Stimulated activated CD8-positive, alpha-beta memory T cell treated with anti-CD3 and anti-CD28 coated beads, Interleukin-12 subunit alpha, Interleukin-12 subunit beta, amount 100 ng/mL, for 24 hours (primary cell): ENCODE data around the gene C7orf25.

Experiments used
- DNase-seq: peaks from one replicate; pipeline ENCODE4 v3.0.0-alpha.2; 2020; ENCODE audit errors: extremely low read depth

C7orf25 gene

GRCh38 chr7:42911454-42912447 is at the start of gene C7orf25:
C7orf25 (minus strand) TSS chr7:42912070; CDS start chr7:42910900, 1,170 bp downstream.
- peak; percentile 91 for DNase-seq

GRCh38 chr7:42961170-42961569 is 49.3 kb upstream of the C7orf25 start:
- no peak for DNase-seq

- DNase-seq, result no peak
Observed at GRCh38 chr7:42960762-42961161, 48.9 kb upstream of the C7orf25 start.

GRCh38 chr7:42959549-42959948 is 47.7 kb upstream of the C7orf25 start:
- no peak for DNase-seq

GRCh38 chr7:42956062-42956461 is 44.2 kb upstream of the C7orf25 start:
- DNase-seq, result no peak

GRCh38 chr7:42953994-42954393 is 42.1 kb upstream of the C7orf25 start:
- no peak for DNase-seq

- no peak for DNase-seq
Observed at GRCh38 chr7:42952328-42952727, 40.5 kb upstream of the C7orf25 start.

GRCh38 chr7:42950417-42950816 is 38.5 kb upstream of the C7orf25 start:
- DNase-seq, result no peak

- no peak for DNase-seq
Observed at GRCh38 chr7:42947521-42947920, 35.7 kb upstream of the C7orf25 start.

- no peak for DNase-seq
Observed at GRCh38 chr7:42946627-42946950, 34.7 kb upstream of the C7orf25 start.

GRCh38 chr7:42945821-42946626 is 34.2 kb upstream of the C7orf25 start:
- DNase-seq, result no peak

GRCh38 chr7:42940985-42941847 is 29.3 kb upstream of the C7orf25 start:
- peak; percentile 41 for DNase-seq

GRCh38 chr7:42939457-42940240 is 27.8 kb upstream of the C7orf25 start:
- DNase-seq, result no peak

- DNase-seq, result no peak
Observed at GRCh38 chr7:42935861-42936260, 24.0 kb upstream of the C7orf25 start.

GRCh38 chr7:42934291-42934690 is 22.4 kb upstream of the C7orf25 start:
- no peak for DNase-seq

GRCh38 chr7:42932811-42933591 is 21.1 kb upstream of the C7orf25 start:
- DNase-seq, result no peak

GRCh38 chr7:42931834-42932651 is 20.2 kb upstream of the C7orf25 start, which contains the start of the genes MRPL32 and PSMA2:
MRPL32 (plus strand) TSS chr7:42932376; CDS start chr7:42932387, 11 bp downstream.
PSMA2 (minus strand) TSS chr7:42932174; CDS start chr7:42932158, 16 bp downstream.
- DNase-seq, result peak; percentile 88

- no peak for DNase-seq
Observed at GRCh38 chr7:42931447-42931833, 19.6 kb upstream of the C7orf25 start.

GRCh38 chr7:42930889-42931288 is 19.0 kb upstream of the C7orf25 start:
- no peak for DNase-seq
